Tibial nerve (tissue), 4 donors: ENCODE measurements around the gene L1CAM. TPM values are rescaled to one million over a fixed set of nuclear protein-coding genes. Genes with fewer than 3 reads are reported as not detected.

ENCODE experiments used
- DNase-seq, 2 donors: peaks; one replicate each; pipeline ENCODE4 v3.0.0-alpha.2; 2019; ENCODE audit warnings: low spot score in 2 of 2
- H3K27ac ChIP-seq, 4 donors: fragments of 200-600 bp; sonication (generic) in 3 of 4; one replicate each; pipeline ENCODE4 v1.5.1; 2017 to 2019; ENCODE audit warnings: mild to moderate bottlenecking in 1 of 4
- H3K27me3 ChIP-seq, 2 donors: fragments of 200-600 bp; sonication (generic) in 1 of 2; one replicate each; pipeline versions ENCODE4 v1.5.1 to v1.6.0; 2017 to 2019
- H3K36me3 ChIP-seq, 3 donors: fragments of 200-600 bp; sonication (generic); one replicate each; pipeline ENCODE4 v1.5.1; 2018 to 2019
- H3K4me1 ChIP-seq, 4 donors: fragments of 200-600 bp; sonication (generic) in 3 of 4; one replicate each; pipeline ENCODE4 v1.5.1; 2017 to 2019
- H3K4me3 ChIP-seq, 4 donors: fragments of 200-600 bp; sonication (generic) in 3 of 4; one replicate each; pipeline ENCODE4 v1.5.1; 2017 to 2019; ENCODE audit warnings: mild to moderate bottlenecking in 1 of 4, moderate library complexity in 1 of 4
- H3K9me3 ChIP-seq, 4 donors: fragments of 200-600 bp; sonication (generic) in 3 of 4; one replicate each; pipeline ENCODE4 v1.5.1; 2017 to 2019
- CTCF ChIP-seq, 5 experiments: fragments of 200-600 bp in 3 of 5; fragments of 450-650 bp in 2 of 5; sonication (generic) in 3 of 5; IDR thresholded peaks; one replicate each; pipeline ENCODE4 v1.5.1; 2016 to 2019; ENCODE audit warnings: antibody characterized with exemption in 5 of 5, mild to moderate bottlenecking in 3 of 5, moderate library complexity in 2 of 5
- EP300 ChIP-seq, 2 donors: sonication (generic); formaldehyde crosslinking; IDR thresholded peaks; one replicate each; pipeline ENCODE4 v1.6.1; 2017; ENCODE audit warnings: antibody characterized with exemption in 2 of 2, mild to moderate bottlenecking in 1 of 2
- POLR2A ChIP-seq, 2 donors: fragments of 450-650 bp; IDR thresholded peaks; one replicate each; pipeline ENCODE4 v1.6.1; 2017; ENCODE audit warnings: antibody characterized with exemption in 2 of 2, mild to moderate bottlenecking in 2 of 2, moderate library complexity in 2 of 2
- WGBS, 2 donors: methylation state at CpG; one replicate each; pipeline ENCODE4 v1.1.5; 2018; 5-methylcytosine and 5-hydroxymethylcytosine counted together
- total RNA-seq, 4 donors: library from RNA; depleted of rRNA; stranded (reverse); fragments of >200 nt; gene quantifications; one replicate each; pipeline ENCODE4 v1.1.0, GENCODE V29; 2016

Gene L1CAM
- total RNA-seq, 4 donors from 2014 or later = 23.7 to 53.7 (median 46.3) TPM

- 37 to 54% methylated on average over 16 to 26 of the region's 26 CpGs for WGBS, 2 donors
- Histone ChIP-seq H3K36me3 (no peaks in the 10 kb centered on the region), H3K9me3 (no peaks in the 10 kb centered on the region), H3K27me3 (no peaks in the 10 kb centered on the region), H3K27ac (no peak overlapping the region), H3K4me3 (no peak overlapping the region), H3K4me1 (peaks cover 0 to 39% (median 6%) of the 10 kb centered on the region in 4 donors)
- TF ChIP-seq POLR2A (IDR thresholded peaks at IDR 0.05) = no peak
- peak in 1 of 2 donors; percentile 28 for DNase-seq
Observed at GRCh38 chrX:153900831-153901752, 15.1 kb upstream of the L1CAM start.

GRCh38 chrX:153897899-153898298 is 11.9 kb upstream of the L1CAM start:
- Histone ChIP-seq H3K27ac (no peak overlapping the region), H3K36me3 (no peaks in the 10 kb centered on the region), H3K4me3 (no peak overlapping the region), H3K9me3 (no peaks in the 10 kb centered on the region), H3K4me1 (peaks cover 0 to 22% (median 3%) of the 10 kb centered on the region in 4 donors), H3K27me3 (peaks cover 0 to 3% of the 10 kb centered on the region in 2 donors)
- no peak for DNase-seq
- TF ChIP-seq EP300 (IDR thresholded peaks at IDR 0.05) = no peak
- no peak for TF ChIP-seq POLR2A (IDR thresholded peaks at IDR 0.05)
- TF ChIP-seq CTCF (IDR thresholded peaks at IDR 0.05) = no peak

GRCh38 chrX:153889123-153889522 is 3.1 kb upstream of the L1CAM start:
- no peak for DNase-seq
- TF ChIP-seq POLR2A (IDR thresholded peaks at IDR 0.05) (no peak), EP300 (IDR thresholded peaks at IDR 0.05) (no peak), CTCF (IDR thresholded peaks at IDR 0.05) (no peak)
- H3K4me1 ChIP-seq = peaks cover 0 to 6% (median 0%) of the 10 kb centered on the region in 4 donors
- no peak overlapping the region for H3K27ac ChIP-seq
- H3K27me3 ChIP-seq = peaks cover 0 to 64% of the 10 kb centered on the region in 2 donors
- 91 to 92% methylated on average over 6 of the region's 6 CpGs for WGBS, 2 donors
- no peaks in the 10 kb centered on the region for H3K9me3 ChIP-seq
- no peaks in the 10 kb centered on the region for H3K36me3 ChIP-seq
- H3K4me3 ChIP-seq = no peak overlapping the region

- no peak overlapping the region for H3K4me3 ChIP-seq
- no peak for TF ChIP-seq POLR2A (IDR thresholded peaks at IDR 0.05)
- H3K9me3 ChIP-seq = no peaks in the 10 kb centered on the region
- no peak overlapping the region for H3K27ac ChIP-seq
- 71 to 82% methylated on average over 4 to 6 of the region's 6 CpGs for WGBS, 2 donors
- H3K36me3 ChIP-seq = no peaks in the 10 kb centered on the region
- H3K4me1 ChIP-seq = peaks cover 0 to 6% (median 0%) of the 10 kb centered on the region in 4 donors
- peaks cover 0 to 71% of the 10 kb centered on the region in 2 donors for H3K27me3 ChIP-seq
- DNase-seq = no peak
Observed at GRCh38 chrX:153888344-153888743, 2.4 kb upstream of the L1CAM start.

GRCh38 chrX:153887385-153887784 is 1.4 kb upstream of the L1CAM start:
- no peaks in the 10 kb centered on the region for H3K36me3 ChIP-seq
- DNase-seq = no peak
- H3K27me3 ChIP-seq = peaks cover 0 to 76% of the 10 kb centered on the region in 2 donors
- no peaks in the 10 kb centered on the region for H3K9me3 ChIP-seq
- TF ChIP-seq POLR2A (IDR thresholded peaks at IDR 0.05) = no peak
- no peak for TF ChIP-seq EP300 (IDR thresholded peaks at IDR 0.05)
- TF ChIP-seq CTCF (IDR thresholded peaks at IDR 0.05) = no peak
- H3K4me3 ChIP-seq = no peak overlapping the region
- H3K27ac ChIP-seq = peak overlapping the region in 2 of 4 donors; percentile 84 to 86
- H3K4me1 ChIP-seq = peaks cover 0 to 6% (median 0%) of the 10 kb centered on the region in 4 donors
- WGBS, 2 donors = 68 to 69% methylated on average over 3 to 8 of the region's 8 CpGs

GRCh38 chrX:153886915-153887314 is 942 bp upstream of the L1CAM start:
- no peak for DNase-seq
- Histone ChIP-seq H3K27me3 (peaks cover 0 to 76% of the 10 kb centered on the region in 2 donors), H3K4me3 (peak overlapping the region in 1 of 4 donors; percentile 49), H3K27ac (peak overlapping the region in 3 of 4 donors; percentile 67 to 86 (median 84)), H3K9me3 (no peaks in the 10 kb centered on the region), H3K36me3 (no peaks in the 10 kb centered on the region), H3K4me1 (peaks cover 0 to 6% (median under 1%) of the 10 kb centered on the region in 4 donors)
- no peak for TF ChIP-seq POLR2A (IDR thresholded peaks at IDR 0.05)
- no peak for TF ChIP-seq CTCF (IDR thresholded peaks at IDR 0.05)
- TF ChIP-seq EP300 (IDR thresholded peaks at IDR 0.05) = no peak
- WGBS, 2 donors = 10 to 34% methylated on average over 6 to 13 of the region's 13 CpGs
